Endothelial cell of umbilical vein (primary cell): ENCODE measurements around the gene KPNB1. TPM values are rescaled to one million over a fixed set of nuclear protein-coding genes. Genes with fewer than 3 reads are reported as not detected.

Experiments
- BruUV-seq: library from RNA; stranded (reverse); fragments of 400-500 nt; replicated peaks from 2 replicates; lab custom pipeline; 2021; lab: Mats Ljungman, UMichigan
- CTCF ChIA-PET: fragments of 300-600, 350-600 bp; sonication (Branson Sonifier 250); formaldehyde crosslinking; loops from one replicate; lab custom pipeline; 2021; ENCODE audit warnings: antibody characterized with exemption, inconsistent platforms; lab: Charles Lee
- POLR2A ChIA-PET: fragments of 300-600, 350-600 bp; sonication (Branson Sonifier 250); formaldehyde crosslinking; loops from one replicate; lab custom pipeline; 2021; ENCODE audit warnings: antibody characterized with exemption, inconsistent platforms; lab: Charles Lee
- DNase-seq: peaks from one replicate; pipeline ENCODE4 v3.0.0-alpha.2; 2011; ENCODE audit warnings: low read depth, low spot score
- FAIRE-seq: peaks from 2 replicates; lab custom pipeline; 2011; peaks lifted over from hg19 to GRCh38; lab: Jason Lieb, UNC
- H2AFZ ChIP-seq: 2 replicates; pipeline ENCODE4 v1.6.0; 2012; ENCODE audit warnings: low read depth, low read length, control low read depth, inconsistent platforms
- H3K27ac ChIP-seq: 2 replicates; pipeline ENCODE4 v1.5.1; 2011; ENCODE audit warnings: low read depth, mild to moderate bottlenecking, control low read depth, low read length, moderate library complexity; ENCODE audit not compliant: insufficient read depth
- H3K27me3 ChIP-seq, 2 experiments: 2 replicates each; pipeline versions ENCODE4 v1.6.0 to v1.6.1; 2011; ENCODE audit warnings: low read length in 2 of 2, mixed read lengths in 1 of 2; ENCODE audit not compliant: control insufficient read depth in 2 of 2, insufficient read depth in 2 of 2
- H3K36me3 ChIP-seq, 2 experiments: 2 replicates in 1 of 2; 3 replicates in 1 of 2; pipeline ENCODE4 v1.5.1; 2011; ENCODE audit warnings: low read length in 2 of 2, mild to moderate bottlenecking in 1 of 2, moderate library complexity in 1 of 2; ENCODE audit not compliant: control insufficient read depth in 2 of 2, insufficient read depth in 2 of 2; ENCODE audit errors: extremely low read depth in 1 of 2
- H3K4me1 ChIP-seq: 3 replicates; pipeline ENCODE4 v1.5.1; 2011; ENCODE audit warnings: mild to moderate bottlenecking, low read length; ENCODE audit not compliant: control insufficient read depth, insufficient read depth; ENCODE audit errors: extremely low read depth
- H3K4me2 ChIP-seq: 2 replicates; pipeline ENCODE4 v1.6.1; 2011; ENCODE audit warnings: low read length, control low read depth, mixed read lengths; ENCODE audit not compliant: insufficient read depth
- H3K4me3 ChIP-seq, 3 experiments: fragments of 200-600 bp in 1 of 3; sonication (generic), shearing (Covaris generic) in 1 of 3; replicated peaks in 1 of 3; 2 replicates each; pipeline ENCODE4 v1.5.1; 2011 to 2016; ENCODE audit warnings: control low read depth in 3 of 3, low read length in 3 of 3, mild to moderate bottlenecking in 2 of 3, inconsistent platforms in 1 of 3, low read depth in 1 of 3, moderate library complexity in 1 of 3; ENCODE audit not compliant: insufficient read depth in 1 of 3
- H3K79me2 ChIP-seq: 2 replicates; pipeline ENCODE4 v1.6.0; 2012; ENCODE audit warnings: low read length, inconsistent platforms; ENCODE audit not compliant: control insufficient read depth, insufficient read depth
- H3K9ac ChIP-seq: replicated peaks from 2 replicates; pipeline ENCODE3; 2011; ENCODE audit warnings: low read length, control low read depth; ENCODE audit not compliant: insufficient read depth; ENCODE audit errors: extremely low read depth
- H3K9me1 ChIP-seq: replicated peaks from 3 replicates; pipeline ENCODE4 v1.6.0; 2011; ENCODE audit warnings: mild to moderate bottlenecking, low read length; ENCODE audit not compliant: control insufficient read depth, insufficient read depth; ENCODE audit errors: extremely low read depth
- H3K9me3 ChIP-seq: replicated peaks from 2 replicates; pipeline ENCODE4 v1.5.1; 2012; ENCODE audit warnings: low read length, inconsistent platforms; ENCODE audit not compliant: control insufficient read depth, insufficient read depth
- H4K20me1 ChIP-seq: replicated peaks from 2 replicates; pipeline ENCODE3; 2011; ENCODE audit warnings: mild to moderate bottlenecking, low read length; ENCODE audit not compliant: control insufficient read depth, insufficient read depth; ENCODE audit errors: extremely low read depth
- EZH2 ChIP-seq: IDR thresholded peaks from 2 replicates; pipeline ENCODE4 v1.6.1; 2012; ENCODE audit warnings: borderline replicate concordance, low read depth, mild to moderate bottlenecking, moderate library complexity, low read length, inconsistent platforms; ENCODE audit not compliant: severe bottlenecking
- FOS ChIP-seq: IDR thresholded peaks from 2 replicates; pipeline ENCODE4 v1.6.1; 2011; ENCODE audit warnings: mild to moderate bottlenecking, low read length, moderate library complexity, borderline replicate concordance; ENCODE audit not compliant: insufficient read depth
- GATA2 ChIP-seq: IDR thresholded peaks from 2 replicates; pipeline ENCODE4 v1.7.0; 2011; ENCODE audit warnings: low read depth, mild to moderate bottlenecking, moderate library complexity, mixed read lengths, low read length; ENCODE audit not compliant: insufficient read length, insufficient read depth
- JUN ChIP-seq: IDR thresholded peaks from 2 replicates; pipeline ENCODE4 v1.6.1; 2011; ENCODE audit warnings: borderline replicate concordance, low read depth; ENCODE audit not compliant: insufficient read length, insufficient read depth
- MYC ChIP-seq: IDR thresholded peaks from one replicate; pipeline ENCODE4 v1.6.1; 2011; ENCODE audit warnings: mild to moderate bottlenecking, low read depth, low read length
- POLR2A ChIP-seq: IDR thresholded peaks from 2 replicates; pipeline ENCODE4 v1.6.1; 2012; ENCODE audit warnings: low read depth, mild to moderate bottlenecking, control low read depth, low read length
- POLR2AphosphoS5 ChIP-seq: IDR thresholded peaks from 2 replicates; pipeline ENCODE4 v1.6.1; 2012; ENCODE audit warnings: low read depth, mild to moderate bottlenecking, control low read depth, low read length, moderate library complexity; ENCODE audit not compliant: insufficient read depth
- dilution Hi-C: fragments of 300-500 bp; cut with MboI; formaldehyde crosslinking; loops from one replicate; pipeline ENCODE4 v1.15.0; 2019; ENCODE audit warnings: low sequenced_read_pairs; ENCODE audit not compliant: extremely low pct_ligation_motif_present
- intact Hi-C: fragments of 100-400 bp; cut with micrococcal nuclease; formaldehyde crosslinking; loops from one replicate; pipeline ENCODE4 v1.10.0; 2022
- polyA plus RNA-seq, 4 experiments: library from polyadenylated mRNA; depleted of rRNA in 3 of 4; stranded (reverse) in 3 of 4; unstranded in 1 of 4; fragments of >200 nt; gene quantifications; 2 replicates each; pipeline versions ENCODE4 v1.2.1 to v1.2.3, GENCODE V29; 2011 to 2012; ENCODE audit warnings: missing spikeins in 1 of 4
- total RNA-seq: library from RNA; stranded (reverse); gene quantifications from 2 replicates; pipeline ENCODE4 v1.2.3, GENCODE V29; 2021
- TF ChIP-seq, protein P1 (sequence below), 2 donors: IDR thresholded peaks; 1 replicate in 1 of 2; 2 replicates in 1 of 2; pipeline ENCODE4 v1.5.1; 2011; ENCODE audit warnings: low read length in 2 of 2, mild to moderate bottlenecking in 2 of 2, moderate library complexity in 2 of 2, control low read depth in 1 of 2, inconsistent platforms in 1 of 2, low read depth in 1 of 2; ENCODE audit not compliant: insufficient read depth in 1 of 2; ENCODE audit errors: extremely low read depth in 1 of 2
- TF ChIP-seq, protein P2 (sequence below): IDR thresholded peaks from 2 replicates; pipeline ENCODE4 v1.6.1; 2011; ENCODE audit not compliant: insufficient read depth, insufficient read length

Gene KPNB1
- total and polyA plus RNA-seq, 2 donors (not counting 3 experiments of a cell fraction or from before 2014, with no cell fraction given) = 119 to 495 TPM

DNA sequence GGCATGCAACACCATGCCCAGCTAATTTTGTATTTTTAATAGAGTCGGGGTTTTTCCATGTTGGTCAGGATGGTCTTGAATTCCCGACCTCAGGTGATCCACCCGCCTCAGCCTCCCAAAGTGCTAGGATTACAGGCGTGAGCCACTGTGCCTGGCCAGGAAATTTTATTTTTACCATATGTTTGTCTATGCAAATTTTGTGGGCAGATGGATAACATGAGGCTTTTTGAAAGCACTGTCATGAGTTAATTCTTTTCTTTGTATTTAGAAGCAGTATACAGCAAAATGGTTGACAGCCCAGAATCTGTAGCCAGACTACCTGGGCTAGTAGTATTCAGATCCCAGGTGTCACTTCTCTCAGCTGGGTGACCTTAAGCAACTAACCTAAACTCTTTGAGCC, 8.5 kb upstream of the KPNB1 start:
- Histone ChIP-seq H4K20me1 (no peaks in the 10 kb centered on the region), H3K9ac (no peak overlapping the region), H3K4me2 (no peak overlapping the region), H3K36me3 (no peaks in the 10 kb centered on the region), H3K4me3 (no peak overlapping the region), H3K9me3 (no peaks in the 10 kb centered on the region), H3K27ac (no peak overlapping the region), H3K9me1 (no peaks in the 10 kb centered on the region), H3K79me2 (no peaks in the 10 kb centered on the region), H2AFZ (no peak overlapping the region), H3K27me3 (no peaks in the 10 kb centered on the region), H3K4me1 (peaks cover 4% of the 10 kb centered on the region)
- FAIRE-seq (no peak), DNase-seq (no peak)
- ChIA-PET CTCF (no interaction called here), POLR2A (no interaction called here)
- TF ChIP-seq, protein P1, sequence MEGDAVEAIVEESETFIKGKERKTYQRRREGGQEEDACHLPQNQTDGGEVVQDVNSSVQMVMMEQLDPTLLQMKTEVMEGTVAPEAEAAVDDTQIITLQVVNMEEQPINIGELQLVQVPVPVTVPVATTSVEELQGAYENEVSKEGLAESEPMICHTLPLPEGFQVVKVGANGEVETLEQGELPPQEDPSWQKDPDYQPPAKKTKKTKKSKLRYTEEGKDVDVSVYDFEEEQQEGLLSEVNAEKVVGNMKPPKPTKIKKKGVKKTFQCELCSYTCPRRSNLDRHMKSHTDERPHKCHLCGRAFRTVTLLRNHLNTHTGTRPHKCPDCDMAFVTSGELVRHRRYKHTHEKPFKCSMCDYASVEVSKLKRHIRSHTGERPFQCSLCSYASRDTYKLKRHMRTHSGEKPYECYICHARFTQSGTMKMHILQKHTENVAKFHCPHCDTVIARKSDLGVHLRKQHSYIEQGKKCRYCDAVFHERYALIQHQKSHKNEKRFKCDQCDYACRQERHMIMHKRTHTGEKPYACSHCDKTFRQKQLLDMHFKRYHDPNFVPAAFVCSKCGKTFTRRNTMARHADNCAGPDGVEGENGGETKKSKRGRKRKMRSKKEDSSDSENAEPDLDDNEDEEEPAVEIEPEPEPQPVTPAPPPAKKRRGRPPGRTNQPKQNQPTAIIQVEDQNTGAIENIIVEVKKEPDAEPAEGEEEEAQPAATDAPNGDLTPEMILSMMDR (IDR thresholded peaks at IDR 0.05; ENCODE audit: extremely low read depth in 1 of 2, insufficient read depth in 1 of 2, low read depth in 1 of 2, low read length in 2 of 2) = no peak
- TF ChIP-seq POLR2A (no peak), JUN (no peak), POLR2AphosphoS5 (no peak), FOS (no peak), EZH2 (no peak), MYC (no peak), GATA2 (no peak)
- TF ChIP-seq, protein P2, sequence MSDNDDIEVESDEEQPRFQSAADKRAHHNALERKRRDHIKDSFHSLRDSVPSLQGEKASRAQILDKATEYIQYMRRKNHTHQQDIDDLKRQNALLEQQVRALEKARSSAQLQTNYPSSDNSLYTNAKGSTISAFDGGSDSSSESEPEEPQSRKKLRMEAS = no peak
- intact Hi-C loops (no loop called here), dilution Hi-C loops (no loop called here)
- no TSS peak for BruUV-seq
